ENCODE results near the gene FNIP2.

The FNIP2 gene

DNA sequence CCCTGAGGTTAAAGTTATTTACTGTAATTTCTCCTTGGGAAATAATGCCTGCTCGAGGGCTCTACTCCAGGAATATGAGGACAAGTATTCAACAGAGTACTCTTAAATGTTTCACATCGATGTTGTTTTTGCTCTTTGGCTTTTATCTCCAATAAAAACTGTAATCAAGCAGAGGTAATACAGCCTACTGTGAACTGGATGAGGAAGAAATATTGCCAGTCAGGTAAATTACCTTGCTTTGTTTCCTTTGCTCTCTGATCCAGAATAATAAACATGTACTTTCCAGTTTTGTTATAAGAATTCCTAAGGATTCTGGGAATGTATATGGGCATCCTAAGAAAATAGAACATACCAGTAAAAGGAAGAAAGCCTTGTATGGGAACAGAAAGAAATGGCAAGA is 60.4 kb downstream of the FNIP2 start:
- ChIA-PET CTCF (interaction anchor here (0.8 to 4.1 kb wide), 2 partner anchors 22 to 27 kb away, joined by 3 to 17 read pairs; no protein-coding TSS in a partner anchor), POLR2A (interaction anchor here (0.8 kb wide), 1 partner anchor 8 kb away, joined by 6 read pairs; no protein-coding TSS in a partner anchor)
- no peak for DNase-seq (ENCODE audit: extremely low spot score)
- TF ChIP-seq, protein P1, sequence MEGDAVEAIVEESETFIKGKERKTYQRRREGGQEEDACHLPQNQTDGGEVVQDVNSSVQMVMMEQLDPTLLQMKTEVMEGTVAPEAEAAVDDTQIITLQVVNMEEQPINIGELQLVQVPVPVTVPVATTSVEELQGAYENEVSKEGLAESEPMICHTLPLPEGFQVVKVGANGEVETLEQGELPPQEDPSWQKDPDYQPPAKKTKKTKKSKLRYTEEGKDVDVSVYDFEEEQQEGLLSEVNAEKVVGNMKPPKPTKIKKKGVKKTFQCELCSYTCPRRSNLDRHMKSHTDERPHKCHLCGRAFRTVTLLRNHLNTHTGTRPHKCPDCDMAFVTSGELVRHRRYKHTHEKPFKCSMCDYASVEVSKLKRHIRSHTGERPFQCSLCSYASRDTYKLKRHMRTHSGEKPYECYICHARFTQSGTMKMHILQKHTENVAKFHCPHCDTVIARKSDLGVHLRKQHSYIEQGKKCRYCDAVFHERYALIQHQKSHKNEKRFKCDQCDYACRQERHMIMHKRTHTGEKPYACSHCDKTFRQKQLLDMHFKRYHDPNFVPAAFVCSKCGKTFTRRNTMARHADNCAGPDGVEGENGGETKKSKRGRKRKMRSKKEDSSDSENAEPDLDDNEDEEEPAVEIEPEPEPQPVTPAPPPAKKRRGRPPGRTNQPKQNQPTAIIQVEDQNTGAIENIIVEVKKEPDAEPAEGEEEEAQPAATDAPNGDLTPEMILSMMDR (IDR thresholded peaks at IDR 0.05; ENCODE audit: control extremely low read depth, extremely low read depth, low read depth, missing control alignments): no peak

DNA sequence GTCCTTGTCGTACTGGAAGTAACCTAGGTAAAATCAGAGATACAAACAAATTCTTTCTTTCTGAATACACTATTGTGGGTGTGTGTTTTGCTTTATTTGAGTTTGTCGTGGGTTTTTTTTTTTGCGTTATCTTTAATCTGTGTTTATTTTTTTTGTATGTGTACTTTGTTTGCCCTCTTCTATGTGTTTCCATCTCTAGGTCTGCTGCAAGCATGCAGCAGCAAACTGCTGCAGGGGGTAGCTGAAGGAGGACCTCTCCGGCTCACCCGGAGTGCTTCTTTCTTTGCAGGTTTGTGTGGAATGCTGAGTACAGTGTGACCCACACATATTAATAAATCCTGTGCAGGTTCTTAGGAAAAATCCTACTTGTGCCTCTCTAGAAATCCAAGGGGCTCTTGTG is 64.8 kb downstream of the FNIP2 start:
- TF ChIP-seq, protein P1 (IDR thresholded peaks at IDR 0.05; ENCODE audit: control extremely low read depth, extremely low read depth, low read depth, missing control alignments): no peak
- CTCF ChIA-PET: interaction anchor here (0.7 kb wide), 1 partner anchor 16 kb away, joined by 4 read pairs; no protein-coding TSS in a partner anchor
- no peak for DNase-seq (ENCODE audit: extremely low spot score)
- POLR2A ChIA-PET: no interaction called here

DNA sequence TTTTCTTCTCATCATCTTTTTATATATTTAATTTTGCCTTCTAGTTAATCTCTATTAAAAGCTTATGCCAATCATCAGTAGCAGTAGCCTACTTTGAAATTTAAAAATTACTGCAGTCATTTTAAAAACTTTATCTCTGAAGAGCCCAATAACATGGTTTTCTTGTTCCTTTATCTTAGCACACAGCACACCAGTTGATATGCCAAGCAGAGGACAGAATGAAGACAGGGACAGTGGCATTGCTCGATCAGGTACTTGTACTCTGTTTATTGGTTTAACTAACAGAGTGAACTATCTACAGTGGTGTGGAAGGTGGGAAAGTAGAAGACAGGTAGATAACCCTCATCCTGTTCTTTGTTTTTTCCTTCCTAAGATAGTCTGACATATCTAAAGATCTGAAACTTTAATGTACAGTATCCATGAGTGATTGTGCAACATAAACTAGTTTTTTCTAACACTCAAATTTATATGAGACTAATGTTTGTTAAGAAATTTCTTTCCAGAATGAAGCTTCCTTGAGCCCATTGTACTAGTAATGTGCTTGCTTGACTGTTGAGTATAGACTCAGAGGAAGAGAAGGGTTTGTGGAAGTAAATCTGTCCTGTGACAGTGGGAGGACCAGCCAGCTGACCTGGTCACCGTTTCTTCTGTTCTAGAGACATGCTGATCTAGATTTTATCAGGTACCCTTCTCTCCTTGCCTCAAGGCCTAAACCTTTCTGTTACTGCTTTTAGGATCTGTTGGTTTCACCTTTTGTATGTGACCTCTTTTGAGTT is 66.6 kb downstream of the FNIP2 start:
- CTCF ChIA-PET: interaction anchor here (1.3 to 1.6 kb wide), 2 partner anchors 9 to 17 kb away, joined by 3 read pairs; no protein-coding TSS in a partner anchor

DNA sequence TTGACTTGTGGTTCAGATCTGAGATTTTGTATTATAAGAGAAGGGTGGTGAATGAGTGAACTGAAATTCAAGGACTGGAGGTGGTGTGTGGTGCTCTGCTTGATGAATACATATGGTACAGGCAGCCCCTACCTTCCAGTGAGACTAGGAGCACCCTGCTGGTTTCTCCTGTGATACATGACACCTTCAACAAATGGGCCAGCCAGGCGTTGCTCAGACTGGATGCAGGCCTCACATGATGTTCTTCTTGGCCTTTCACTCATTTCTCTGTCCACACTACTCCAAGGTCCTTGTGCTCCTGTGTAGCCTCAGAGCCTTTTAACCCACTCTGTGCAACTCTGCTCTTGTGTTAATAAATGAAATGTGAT is 67.2 kb downstream of the FNIP2 start:
- no peak for DNase-seq (ENCODE audit: extremely low spot score)
- ChIA-PET POLR2A (no interaction called here), CTCF (interaction anchor here (1.3 to 1.6 kb wide), 2 partner anchors 9 to 16 kb away, joined by 3 read pairs; no protein-coding TSS in a partner anchor)
- TF ChIP-seq, protein P1 (IDR thresholded peaks at IDR 0.05; ENCODE audit: control extremely low read depth, extremely low read depth, low read depth, missing control alignments): no peak

More for the DNA sequence above, 66.6 kb downstream of the FNIP2 start:
- POLR2A ChIA-PET: no interaction called here
- TF ChIP-seq, protein P1 (IDR thresholded peaks at IDR 0.05; ENCODE audit: control extremely low read depth, extremely low read depth, low read depth, missing control alignments): no peak
- DNase-seq (ENCODE audit: extremely low spot score): no peak

DNA sequence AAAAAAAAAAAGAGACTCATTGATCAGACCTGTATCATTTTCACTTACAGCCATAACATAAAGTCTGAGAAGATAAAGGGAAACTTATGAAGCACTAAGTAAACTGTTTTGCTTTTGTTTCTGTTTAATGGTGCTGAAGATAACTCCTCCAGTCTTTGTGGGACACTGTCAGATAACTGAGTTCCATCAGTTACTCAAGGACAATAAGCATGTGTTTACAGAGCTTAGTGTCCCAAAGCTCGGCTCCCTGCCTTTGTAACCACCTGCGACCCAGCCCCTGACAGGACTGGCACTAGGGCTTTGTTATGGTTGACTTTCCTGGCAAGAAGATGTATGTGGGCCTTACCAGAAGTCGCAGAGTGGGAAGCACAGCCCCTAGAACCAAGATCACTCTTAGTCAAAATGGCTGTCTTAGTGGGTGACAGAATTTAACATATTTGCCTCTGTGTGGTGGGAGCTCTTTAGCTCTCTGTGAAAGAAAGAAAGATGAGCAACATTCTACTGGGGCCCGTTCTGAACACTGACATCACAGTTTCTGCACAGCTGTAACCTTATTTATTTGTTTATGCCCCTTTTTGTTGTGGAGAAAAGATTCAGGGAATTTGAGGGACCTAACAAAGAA is 68.1 kb downstream of the FNIP2 start:
- DNase-seq (ENCODE audit: extremely low spot score): no peak
- ChIA-PET CTCF (interaction anchor here (1.1 to 2.6 kb wide), 3 partner anchors 8 to 15 kb away, joined by 3 to 15 read pairs (median 3); no protein-coding TSS in a partner anchor), POLR2A (no interaction called here)
- TF ChIP-seq, protein P1 (IDR thresholded peaks at IDR 0.05; ENCODE audit: control extremely low read depth, extremely low read depth, low read depth, missing control alignments): no peak

DNA sequence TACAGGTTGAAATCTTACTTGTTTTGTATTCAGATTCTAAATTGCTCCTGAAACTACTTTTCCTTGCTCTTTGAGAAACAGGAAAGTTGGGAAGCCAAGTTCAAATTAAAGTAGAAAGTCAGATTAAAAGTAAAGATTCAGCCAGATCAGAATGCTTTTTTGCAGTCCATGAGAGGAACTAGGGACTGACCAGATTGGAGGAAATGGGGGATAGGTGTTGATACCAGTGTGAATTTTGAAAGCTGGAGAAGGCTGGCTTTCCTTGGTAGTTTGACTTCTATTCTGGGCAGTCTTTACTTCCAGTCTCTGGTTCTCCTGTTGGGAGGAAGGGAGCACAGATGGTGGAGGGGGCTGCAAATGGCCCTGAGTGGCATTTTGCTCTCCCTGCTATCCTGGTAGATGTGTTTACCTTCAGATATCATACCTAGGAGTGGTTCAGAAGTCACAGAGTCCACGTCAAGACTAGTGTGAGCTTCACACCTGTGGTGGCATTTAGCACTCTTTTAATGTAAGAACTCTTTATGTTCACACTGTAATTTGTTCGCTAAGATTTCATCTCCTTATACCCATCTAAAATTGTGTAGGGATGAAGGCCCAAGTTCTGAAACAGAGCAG is 68.8 kb downstream of the FNIP2 start:
- TF ChIP-seq, protein P1 (IDR thresholded peaks at IDR 0.05; ENCODE audit: control extremely low read depth, extremely low read depth, low read depth, missing control alignments): no peak
- no peak for DNase-seq (ENCODE audit: extremely low spot score)
- CTCF ChIA-PET: interaction anchor here (1.0 to 2.6 kb wide), 3 partner anchors 11 to 14 kb away, joined by 3 to 15 read pairs (median 4); no protein-coding TSS in a partner anchor
- POLR2A ChIA-PET: interaction anchor here (0.6 kb wide), 1 partner anchor 9 kb away, joined by 6 read pairs; no protein-coding TSS in a partner anchor
